ENCODE data around the gene TMED9. TPM values are rescaled to one million over a fixed set of nuclear protein-coding genes. Genes with fewer than 3 reads are reported as not detected.
"Not testable (repeated sequence)": the region's sequence is repeated elsewhere in the genome, so short reads cannot be mapped to it uniquely, and the experiment has no call there.

The TMED9 gene
- polyA plus RNA-seq (ENCODE audit: insufficient read length in 4 of 4), result 100 to 1,000 TPM; 145 to 194 (median 166) TPM

- DNase-seq (ENCODE audit: low read depth in 4 of 4, low spot score in 3 of 4), result peak in 3 of 4 donors; percentile 61 to 66 (median 63)
Observed at GRCh38 chr5:177592010-177592834, at the start of gene TMED9. Gene TMED9, plus strand, starts transcription at chr5:177592203. Its CDS starts 12 bp downstream, at chr5:177592215.

GRCh38 chr5:177542816-177543465 lies 49.1 kb upstream of the TMED9 start:
- no peak for DNase-seq (ENCODE audit: low read depth in 4 of 4, low spot score in 3 of 4)

GRCh38 chr5:177545487-177546257 lies 46.3 kb upstream of the TMED9 start:
- no peak for DNase-seq (ENCODE audit: low read depth in 4 of 4, low spot score in 3 of 4)

GRCh38 chr5:177546258-177546741 lies 45.7 kb upstream of the TMED9 start:
- no peak for DNase-seq (ENCODE audit: low read depth in 4 of 4, low spot score in 3 of 4)

GRCh38 chr5:177547736-177548135 lies 44.3 kb upstream of the TMED9 start:
- no peak for DNase-seq (ENCODE audit: low read depth in 4 of 4, low spot score in 3 of 4)

GRCh38 chr5:177548495-177548894 lies 43.5 kb upstream of the TMED9 start:
- no peak for DNase-seq (ENCODE audit: low read depth in 4 of 4, low spot score in 3 of 4)

GRCh38 chr5:177550122-177550521 lies 41.9 kb upstream of the TMED9 start:
- DNase-seq (ENCODE audit: low read depth in 4 of 4, low spot score in 3 of 4), result no peak

- DNase-seq (ENCODE audit: low read depth in 4 of 4, low spot score in 3 of 4), result no peak
Observed at GRCh38 chr5:177552839-177553455, 39.1 kb upstream of the TMED9 start.

GRCh38 chr5:177553671-177554429 lies 38.2 kb upstream of the TMED9 start:
- peak in 1 of 4 donors; percentile 20 for DNase-seq (ENCODE audit: low read depth in 4 of 4, low spot score in 3 of 4)

- DNase-seq (ENCODE audit: low read depth in 4 of 4, low spot score in 3 of 4), result peak; percentile 78 to 85 (median 81)
Observed at GRCh38 chr5:177554474-177555111, 37.4 kb upstream of the TMED9 start, which contains the start of gene FAM193B. Gene FAM193B, minus strand, starts transcription at chr5:177554563. Its CDS starts 105 bp downstream, at chr5:177554458.

- no peak for DNase-seq (ENCODE audit: low read depth in 4 of 4, low spot score in 3 of 4)
Observed at GRCh38 chr5:177555228-177555627, 36.8 kb upstream of the TMED9 start.

- no peak for DNase-seq (ENCODE audit: low read depth in 4 of 4, low spot score in 3 of 4)
Observed at GRCh38 chr5:177555665-177556064, 36.3 kb upstream of the TMED9 start.

GRCh38 chr5:177557041-177557647 lies 34.9 kb upstream of the TMED9 start:
- DNase-seq (ENCODE audit: low read depth in 4 of 4, low spot score in 3 of 4), result no peak

- DNase-seq (ENCODE audit: low read depth in 4 of 4, low spot score in 3 of 4), result no peak
Observed at GRCh38 chr5:177557796-177558195, 34.2 kb upstream of the TMED9 start.

- not testable (repeated sequence) for DNase-seq (ENCODE audit: low read depth in 4 of 4, low spot score in 3 of 4)
Observed at GRCh38 chr5:177559446-177559941, 32.5 kb upstream of the TMED9 start.

- no peak for DNase-seq (ENCODE audit: low read depth in 4 of 4, low spot score in 3 of 4)
Observed at GRCh38 chr5:177565046-177565445, 27.0 kb upstream of the TMED9 start.

GRCh38 chr5:177568326-177568725 lies 23.7 kb upstream of the TMED9 start:
- DNase-seq (ENCODE audit: low read depth in 4 of 4, low spot score in 3 of 4), result no peak

- DNase-seq (ENCODE audit: low read depth in 4 of 4, low spot score in 3 of 4), result no peak
Observed at GRCh38 chr5:177569894-177570293, 22.1 kb upstream of the TMED9 start.

GRCh38 chr5:177575488-177575887 lies 16.5 kb upstream of the TMED9 start:
- no peak for DNase-seq (ENCODE audit: low read depth in 4 of 4, low spot score in 3 of 4)

Measured in right renal pelvis (tissue), 4 donors.